Colon (tissue), 2 donors: ENCODE results near the gene ASXL1.
"Not testable (repeated sequence)": the region's sequence is repeated elsewhere in the genome, so short reads cannot be mapped to it uniquely, and the experiment has no call there.

ENCODE experiments used
- FAIRE-seq: peaks from 2 replicates; lab custom pipeline; 2012; peaks lifted over from hg19 to GRCh38; lab: Jason Lieb, UNC
- donor health status: control.
- donor health status: control.

The ASXL1 gene

GRCh38 chr20:32454164-32455145 is 96.3 kb downstream of the ASXL1 start:
- no peak for FAIRE-seq

DNA sequence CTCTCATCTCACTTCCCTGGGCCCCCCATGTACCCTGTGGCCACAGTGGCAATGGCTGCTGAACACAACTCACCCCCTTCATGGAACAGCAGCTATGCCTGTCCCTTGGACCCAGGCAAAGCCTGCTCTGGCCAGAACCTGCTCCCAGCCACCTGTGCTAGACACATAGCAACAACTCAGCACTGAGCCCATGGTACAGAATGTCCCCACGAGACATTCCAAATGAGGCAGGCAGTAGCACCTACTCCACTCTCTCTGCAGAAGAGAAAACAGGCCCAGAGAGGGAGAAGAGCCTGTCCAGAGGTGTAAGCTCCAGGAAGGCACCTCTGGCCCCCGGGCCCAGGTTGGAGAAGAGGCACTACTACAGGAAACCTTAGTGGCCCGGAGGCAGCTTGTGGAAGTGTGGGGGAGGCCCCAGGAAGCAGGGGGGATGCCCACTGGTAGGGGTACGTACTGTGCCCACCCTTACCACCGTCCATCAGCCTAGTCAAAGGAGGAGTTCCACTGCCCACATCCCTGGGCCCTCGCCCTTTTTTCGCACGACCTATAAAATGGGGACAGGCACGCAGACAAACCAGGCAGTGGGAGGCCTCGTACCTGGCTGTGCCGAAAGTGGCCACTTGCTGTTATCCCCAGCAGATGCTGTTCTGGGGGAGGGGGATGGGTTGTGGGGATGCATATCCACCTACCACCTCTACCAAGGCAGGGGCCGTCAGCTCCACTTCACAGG is 97.2 kb downstream of the ASXL1 start:
- FAIRE-seq: no peak

GRCh38 chr20:32455901-32456701 is 98.0 kb downstream of the ASXL1 start:
- no peak for FAIRE-seq

GRCh38 chr20:32456869-32457478 is 98.8 kb downstream of the ASXL1 start:
- no peak for FAIRE-seq

- no peak for FAIRE-seq
These were observed 99.4 kb downstream of the ASXL1 start for GRCh38 chr20:32457479-32457986.

- no peak for FAIRE-seq
These were observed 100.1 kb downstream of the ASXL1 start for GRCh38 chr20:32458061-32458836.

GRCh38 chr20:32458837-32459220 is 100.7 kb downstream of the ASXL1 start:
- FAIRE-seq: no peak

DNA sequence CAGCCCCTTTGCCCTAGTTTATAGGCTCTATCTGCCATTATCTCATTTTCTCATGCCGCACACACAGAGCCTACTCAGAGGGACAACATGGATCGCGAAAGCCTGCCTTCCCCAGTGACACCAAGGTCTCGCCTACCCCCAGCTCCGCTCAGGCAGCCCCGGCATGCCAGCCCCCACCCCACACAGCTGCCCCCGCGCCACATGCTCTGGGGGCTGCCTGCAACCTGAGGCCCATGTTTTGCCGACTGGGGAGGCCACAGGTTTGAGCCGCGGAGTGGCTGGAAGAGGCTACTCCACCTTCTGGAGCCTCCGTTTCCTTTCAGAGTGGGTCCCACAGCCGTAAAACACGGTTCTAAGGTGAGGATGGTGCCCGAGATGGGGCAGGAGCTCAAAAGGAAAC is 102.1 kb downstream of the ASXL1 start:
- no peak for FAIRE-seq

DNA sequence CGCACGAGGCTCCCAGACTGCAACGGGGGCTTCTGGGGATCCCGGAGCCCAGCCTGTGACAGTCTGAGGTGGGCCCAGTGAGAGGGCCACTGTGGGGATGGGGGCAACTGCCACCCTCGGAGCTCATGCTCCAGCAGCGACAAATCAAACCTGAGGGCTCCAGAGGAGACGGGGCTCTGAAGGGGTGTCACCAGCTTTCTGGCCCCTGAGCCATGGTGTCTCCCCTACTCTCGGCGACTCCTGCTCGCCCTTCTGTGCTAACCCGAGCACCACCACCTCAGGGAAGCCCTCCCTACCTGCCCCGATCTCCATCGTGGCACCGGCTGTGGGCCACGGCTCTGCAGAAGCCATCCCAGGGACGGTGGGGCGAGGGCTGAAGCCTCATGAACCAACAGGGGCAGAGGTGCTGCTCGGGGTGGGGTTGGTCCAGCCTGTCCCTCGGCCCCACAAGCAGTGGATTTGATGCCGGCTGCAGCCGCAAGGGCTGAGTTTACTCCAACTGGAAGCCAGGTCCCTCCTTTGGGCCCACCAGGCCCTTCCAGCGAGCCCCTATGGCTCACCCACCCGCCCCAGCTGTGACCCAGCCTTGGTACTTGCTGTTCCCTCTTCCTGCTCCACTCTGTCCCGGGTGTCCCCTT is 102.7 kb downstream of the ASXL1 start:
- FAIRE-seq: no peak

GRCh38 chr20:32461836-32462600 is 103.9 kb downstream of the ASXL1 start:
- no peak for FAIRE-seq

- FAIRE-seq: no peak
These were observed 104.9 kb downstream of the ASXL1 start for GRCh38 chr20:32462900-32463641.

DNA sequence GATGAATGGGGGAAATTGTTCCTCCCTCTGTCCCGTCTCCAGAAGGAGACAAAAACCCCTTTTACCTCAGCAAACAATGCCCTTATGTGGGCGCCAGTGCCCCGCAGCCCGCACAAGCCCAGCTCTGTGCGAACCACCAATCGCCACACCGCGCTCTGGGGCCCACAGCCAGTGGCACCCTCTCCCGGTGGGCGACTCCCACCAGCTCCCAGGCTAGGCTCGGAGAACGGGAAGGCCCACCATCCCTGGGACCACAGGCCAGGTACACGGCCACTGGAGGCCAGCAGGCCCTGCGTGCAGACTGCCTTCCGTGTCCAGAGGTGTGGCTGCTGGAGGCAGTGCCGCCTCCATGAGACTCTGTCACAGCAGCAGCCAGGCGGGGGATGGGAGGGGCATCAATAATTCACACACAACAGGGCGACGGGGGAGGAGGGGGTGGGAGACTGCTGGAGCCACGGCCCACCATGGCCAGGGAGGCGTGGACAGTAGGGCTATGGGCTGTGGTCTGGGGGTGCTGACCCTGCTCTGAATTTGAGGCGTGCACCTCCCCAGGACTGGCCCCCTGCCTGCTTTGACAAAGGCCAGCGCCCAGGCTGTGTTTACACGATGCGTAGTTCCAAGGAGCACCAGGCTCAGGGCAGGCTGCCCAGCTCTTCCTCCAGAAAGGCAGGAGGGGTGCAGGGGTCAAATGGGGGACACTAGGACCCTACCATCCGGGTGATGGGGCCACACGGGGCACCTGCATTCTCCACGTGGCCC is 105.7 kb downstream of the ASXL1 start:
- no peak for FAIRE-seq

- no peak for FAIRE-seq
These were observed 106.4 kb downstream of the ASXL1 start for GRCh38 chr20:32464401-32465091.

GRCh38 chr20:32465092-32465900 is 107.2 kb downstream of the ASXL1 start:
- no peak for FAIRE-seq

DNA sequence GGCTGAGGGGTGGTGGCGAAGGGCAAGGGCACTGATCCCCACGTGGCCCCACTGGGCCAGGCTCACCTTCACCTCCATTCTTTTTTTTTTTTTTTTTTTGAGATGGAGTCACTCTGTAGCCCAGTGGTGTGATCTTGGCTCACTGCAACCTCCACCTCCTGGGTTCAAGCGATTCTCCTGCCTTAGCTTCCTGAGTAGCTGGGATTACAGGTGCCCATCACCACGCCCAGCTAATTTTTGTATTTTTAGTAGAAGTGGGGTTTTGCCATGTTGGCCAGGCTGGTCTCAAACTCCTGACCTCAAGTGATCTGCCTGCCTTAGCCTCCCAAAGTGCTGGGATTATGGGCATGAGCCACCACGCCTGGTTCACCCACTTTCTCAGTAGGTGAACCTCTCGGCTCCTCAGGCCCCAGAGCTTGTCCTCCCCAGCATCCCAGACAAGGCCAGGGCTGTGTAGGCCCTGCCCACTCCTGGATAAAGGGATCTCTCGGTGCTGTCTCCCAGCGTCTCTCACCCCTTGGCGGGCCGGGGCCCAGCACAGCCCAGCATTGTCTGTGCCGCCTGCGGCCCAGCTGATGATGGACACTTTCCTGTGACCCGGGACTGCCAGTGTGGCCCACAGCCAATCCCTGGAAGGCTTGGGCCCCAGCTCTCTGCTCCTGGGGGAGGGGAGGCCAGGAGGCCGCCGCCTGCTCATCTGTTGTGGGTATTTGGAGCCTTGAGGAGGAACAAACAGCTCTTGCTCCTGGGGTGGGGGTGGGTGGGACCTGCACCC is 108.0 kb downstream of the ASXL1 start:
- not testable (repeated sequence) for FAIRE-seq
